ENCODE measurements around the gene KIF2A.

DNA sequence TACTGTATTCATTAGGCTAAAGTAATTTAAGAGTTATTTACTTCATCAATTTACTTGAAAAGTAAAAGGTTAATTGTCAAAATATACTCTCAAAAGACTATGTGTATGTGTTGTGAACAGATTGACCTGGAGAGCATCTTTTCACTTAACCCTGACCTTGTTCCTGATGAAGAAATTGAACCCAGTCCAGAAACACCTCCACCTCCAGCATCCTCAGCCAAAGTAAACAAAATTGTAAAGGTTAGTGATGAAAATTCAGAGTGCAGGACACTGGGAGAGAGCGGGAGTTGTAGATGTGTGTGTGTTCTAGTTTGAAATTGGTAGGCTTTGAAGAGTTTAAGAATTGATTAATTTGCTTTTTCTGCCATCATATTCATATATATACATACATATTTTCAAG, 41.9 kb downstream of the KIF2A start:
- no peak for TF ChIP-seq POLR2A (IDR thresholded peaks at IDR 0.05)
- TF ChIP-seq, protein P1, sequence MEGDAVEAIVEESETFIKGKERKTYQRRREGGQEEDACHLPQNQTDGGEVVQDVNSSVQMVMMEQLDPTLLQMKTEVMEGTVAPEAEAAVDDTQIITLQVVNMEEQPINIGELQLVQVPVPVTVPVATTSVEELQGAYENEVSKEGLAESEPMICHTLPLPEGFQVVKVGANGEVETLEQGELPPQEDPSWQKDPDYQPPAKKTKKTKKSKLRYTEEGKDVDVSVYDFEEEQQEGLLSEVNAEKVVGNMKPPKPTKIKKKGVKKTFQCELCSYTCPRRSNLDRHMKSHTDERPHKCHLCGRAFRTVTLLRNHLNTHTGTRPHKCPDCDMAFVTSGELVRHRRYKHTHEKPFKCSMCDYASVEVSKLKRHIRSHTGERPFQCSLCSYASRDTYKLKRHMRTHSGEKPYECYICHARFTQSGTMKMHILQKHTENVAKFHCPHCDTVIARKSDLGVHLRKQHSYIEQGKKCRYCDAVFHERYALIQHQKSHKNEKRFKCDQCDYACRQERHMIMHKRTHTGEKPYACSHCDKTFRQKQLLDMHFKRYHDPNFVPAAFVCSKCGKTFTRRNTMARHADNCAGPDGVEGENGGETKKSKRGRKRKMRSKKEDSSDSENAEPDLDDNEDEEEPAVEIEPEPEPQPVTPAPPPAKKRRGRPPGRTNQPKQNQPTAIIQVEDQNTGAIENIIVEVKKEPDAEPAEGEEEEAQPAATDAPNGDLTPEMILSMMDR (IDR thresholded peaks at IDR 0.05) = no peak

All from body of pancreas (tissue), 4 donors.